GM12892 (cell line): ENCODE results near the gene G2E3.
"Not testable (repeated sequence)": the region's sequence is repeated elsewhere in the genome, so short reads cannot be mapped to it uniquely, and the experiment has no call there.

Source experiments
- DNase-seq: peaks from one replicate; pipeline ENCODE4 v3.0.0; 2011; ENCODE audit not compliant: insufficient read length
- FAIRE-seq: peaks from 2 replicates; lab custom pipeline; 2011; peaks lifted over from hg19 to GRCh38; lab: Jason Lieb, UNC
- POLR2A ChIP-seq: IDR thresholded peaks from 2 replicates; pipeline ENCODE4 v1.6.1; 2011; ENCODE audit warnings: low read depth, low read length, control low read depth
- POLR2AphosphoS5 ChIP-seq: IDR thresholded peaks from 2 replicates; pipeline ENCODE4 v1.6.1; 2011; ENCODE audit warnings: low read depth, low read length, control low read depth
- TAF1 ChIP-seq: IDR thresholded peaks from 2 replicates; pipeline ENCODE4 v1.6.1; 2011; ENCODE audit warnings: low read depth, mild to moderate bottlenecking, control low read depth, low read length, borderline replicate concordance

The G2E3 gene

GRCh38 chr14:30610787-30611343 lies 51.9 kb downstream of the G2E3 start:
- DNase-seq, result no peak
- TF ChIP-seq POLR2AphosphoS5, result no peak
- no peak for TF ChIP-seq POLR2A
- no peak for TF ChIP-seq TAF1
- FAIRE-seq, result no peak

DNA sequence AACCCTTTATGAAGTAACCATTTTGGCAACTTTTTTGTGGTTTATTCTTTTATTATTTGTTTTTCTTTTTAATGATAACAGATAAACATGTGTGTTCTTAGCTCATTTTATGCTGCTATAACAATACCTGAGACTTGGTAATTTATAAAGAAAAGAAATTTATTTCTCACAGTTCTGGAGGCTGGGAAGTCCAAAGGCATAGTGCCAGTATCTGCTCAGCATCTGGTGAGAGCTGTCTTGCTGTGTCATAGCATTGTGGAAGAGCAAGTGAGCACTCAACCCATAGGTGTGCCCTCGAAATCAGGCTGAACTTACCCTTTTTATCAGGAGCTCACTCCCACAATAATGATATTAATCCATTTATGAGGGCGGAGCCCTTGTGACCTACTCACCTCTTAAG lies 55.2 kb downstream of the G2E3 start:
- DNase-seq (no peak), FAIRE-seq (no peak)
- TF ChIP-seq TAF1, result no peak
- no peak for TF ChIP-seq POLR2AphosphoS5
- no peak for TF ChIP-seq POLR2A

GRCh38 chr14:30620178-30620577 lies 61.2 kb downstream of the G2E3 start:
- DNase-seq (no peak), FAIRE-seq (peak; percentile 53)
- no peak for TF ChIP-seq TAF1

- DNase-seq, result no peak
- TF ChIP-seq TAF1, result no peak
- no peak for TF ChIP-seq POLR2A
- no peak for TF ChIP-seq POLR2AphosphoS5
- peak; percentile 40 for FAIRE-seq
Measured at GRCh38 chr14:30621354-30621939, 62.5 kb downstream of the G2E3 start.

- DNase-seq (peak; percentile 58), FAIRE-seq (peak; percentile 92)
- TF ChIP-seq TAF1, result peak; percentile 96
- peak; percentile 95 for TF ChIP-seq POLR2AphosphoS5
- TF ChIP-seq POLR2A, result peak; percentile 96
Measured at GRCh38 chr14:30621940-30622830, 63.2 kb downstream of the G2E3 start, which contains the start of gene SCFD1. SCFD1 (plus strand) TSS chr14:30622319; CDS start chr14:30622339, 20 bp downstream.

DNA sequence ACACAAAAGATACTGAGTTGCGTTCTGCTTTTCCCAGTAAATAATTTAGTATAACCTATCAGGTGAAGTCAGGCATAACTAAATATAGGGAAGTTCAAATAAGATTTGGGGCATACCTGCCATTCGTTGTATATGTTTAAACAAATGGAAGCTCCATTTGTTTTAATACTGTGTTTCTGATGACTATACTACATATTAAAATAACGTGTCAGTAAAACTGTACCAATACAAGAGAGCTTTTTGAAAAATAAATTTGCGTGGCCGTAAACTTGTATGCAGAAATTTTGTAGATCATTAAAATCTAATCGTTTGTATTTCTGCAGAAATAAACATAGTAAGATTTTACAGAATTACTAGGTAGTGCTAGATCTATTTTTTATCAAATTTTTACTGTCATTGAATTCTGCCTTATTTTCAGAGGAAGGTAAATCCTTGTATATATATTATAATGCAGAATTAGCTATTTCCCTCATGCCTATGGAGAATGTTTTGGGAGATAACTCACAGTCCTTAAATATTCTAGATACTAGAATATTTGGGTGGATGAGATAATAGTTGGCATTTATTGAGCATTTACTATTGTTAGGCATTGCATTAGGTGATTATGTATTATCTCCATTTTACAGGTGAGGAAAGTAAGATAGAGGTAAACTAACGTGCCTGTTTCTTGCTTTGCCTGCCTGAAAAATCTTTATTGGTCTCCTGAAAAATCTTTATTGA lies 64.6 kb downstream of the G2E3 start:
- DNase-seq (no peak), FAIRE-seq (no peak)
- TF ChIP-seq POLR2A (no peak), TAF1 (no peak), POLR2AphosphoS5 (no peak)

DNA sequence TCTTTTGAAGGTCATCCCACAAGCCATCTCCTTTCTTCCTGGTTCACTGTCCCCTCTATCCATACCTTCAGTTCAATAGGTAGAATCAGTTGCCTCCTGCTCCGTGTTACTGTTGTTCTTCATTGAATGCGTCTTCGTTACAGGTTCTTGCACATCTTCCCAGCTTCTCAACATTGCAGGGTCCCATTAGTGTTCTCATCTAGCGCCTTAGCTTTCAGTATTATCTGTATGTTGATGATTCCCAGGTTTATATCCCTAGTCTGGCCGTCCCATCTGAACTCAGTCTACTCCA lies 65.1 kb downstream of the G2E3 start:
- TF ChIP-seq POLR2AphosphoS5 (no peak), POLR2A (no peak), TAF1 (no peak)
- FAIRE-seq, result no peak
- DNase-seq, result no peak

DNA sequence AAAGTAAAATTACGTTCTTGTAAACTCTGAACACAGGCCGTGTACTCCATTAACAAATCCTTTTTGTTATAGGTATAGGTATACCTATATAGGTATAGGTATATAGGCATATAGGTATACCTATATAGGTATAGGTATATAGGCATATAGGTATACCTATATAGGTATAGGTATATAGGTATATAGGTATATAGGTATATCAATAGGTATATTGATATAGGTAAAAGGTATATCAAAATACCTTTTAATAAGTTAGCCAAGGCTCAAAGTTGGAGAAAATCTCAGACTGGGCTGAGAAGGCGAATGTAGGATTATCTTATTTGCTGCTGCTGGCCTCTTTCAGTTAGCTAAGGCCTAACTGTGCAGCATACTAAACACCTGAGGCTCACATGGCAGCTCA lies 66.6 kb downstream of the G2E3 start:
- DNase-seq, result no peak
- TF ChIP-seq POLR2A (no peak), TAF1 (no peak), POLR2AphosphoS5 (no peak)
- no peak for FAIRE-seq

GRCh38 chr14:30629432-30629831 lies 70.5 kb downstream of the G2E3 start:
- DNase-seq, FAIRE-seq: not testable (repeated sequence)

- no peak for TF ChIP-seq TAF1
- TF ChIP-seq POLR2A, result no peak
- DNase-seq (no peak), FAIRE-seq (no peak)
Measured at GRCh38 chr14:30630248-30630647, 71.3 kb downstream of the G2E3 start.

- DNase-seq, result no peak
- FAIRE-seq, result no peak
- TF ChIP-seq POLR2A, result no peak
- no peak for TF ChIP-seq TAF1
- TF ChIP-seq POLR2AphosphoS5, result no peak
Measured at GRCh38 chr14:30632730-30633129, 73.8 kb downstream of the G2E3 start.

DNA sequence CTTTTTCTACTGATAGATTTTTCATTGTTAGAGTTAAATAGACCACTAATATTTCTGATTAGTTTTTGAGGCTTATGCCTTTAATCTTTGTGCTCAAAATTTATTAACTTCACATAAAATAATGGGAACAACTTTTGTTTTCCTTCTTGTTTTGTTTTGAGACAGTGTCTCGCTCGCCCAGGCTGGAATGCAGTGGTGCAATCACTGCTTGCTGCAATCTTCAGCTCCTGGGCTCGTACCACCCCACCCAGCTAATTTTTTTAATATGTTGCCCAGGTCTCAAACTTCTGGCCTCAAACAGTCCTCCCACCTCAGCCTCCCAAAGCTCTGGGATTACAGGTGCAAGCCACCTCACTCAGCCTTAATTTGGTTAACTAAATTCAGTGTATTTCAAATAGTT lies 80.0 kb downstream of the G2E3 start:
- no peak for FAIRE-seq
- no peak for DNase-seq
- TF ChIP-seq TAF1 (no peak), POLR2AphosphoS5 (no peak), POLR2A (no peak)
